ENCODE results near the gene SHE.

SHE gene

GRCh38 chr1:154496383-154496782, 5.8 kb downstream of the SHE start:
- TF ChIP-seq EGR1 (IDR thresholded peaks at IDR 0.05) (no peak), TEAD4 (IDR thresholded peaks at IDR 0.05) (no peak), REST (IDR thresholded peaks at IDR 0.05; ENCODE audit: low read depth) (no peak), EP300 (IDR thresholded peaks at IDR 0.05; ENCODE audit: borderline replicate concordance) (no peak), ZBTB7A (IDR thresholded peaks at IDR 0.05; ENCODE audit: low read depth) (no peak), TCF12 (IDR thresholded peaks at IDR 0.05; ENCODE audit: low read depth) (no peak), USF1 (IDR thresholded peaks at IDR 0.05) (no peak)

GRCh38 chr1:154495496-154496273, 6.5 kb downstream of the SHE start:
- no peak for TF ChIP-seq TAF1 (IDR thresholded peaks at IDR 0.05; ENCODE audit: low read depth)
- TF ChIP-seq NFIC (IDR thresholded peaks at IDR 0.05): no peak
- TF ChIP-seq TEAD4 (IDR thresholded peaks at IDR 0.05): no peak
- no peak for TF ChIP-seq CREB1 (IDR thresholded peaks at IDR 0.05; ENCODE audit: low read depth)
- no peak for TF ChIP-seq EGR1 (IDR thresholded peaks at IDR 0.05)
- TF ChIP-seq EP300 (IDR thresholded peaks at IDR 0.05; ENCODE audit: borderline replicate concordance): no peak
- TF ChIP-seq RAD21 (IDR thresholded peaks at IDR 0.05; ENCODE audit: low read depth): no peak
- no peak for TF ChIP-seq REST (IDR thresholded peaks at IDR 0.05; ENCODE audit: low read depth)
- TF ChIP-seq USF1 (IDR thresholded peaks at IDR 0.05): no peak
- TF ChIP-seq ZBTB7A (IDR thresholded peaks at IDR 0.05; ENCODE audit: low read depth): no peak
- TF ChIP-seq TCF12 (IDR thresholded peaks at IDR 0.05; ENCODE audit: low read depth): no peak
- TF ChIP-seq CEBPB (IDR thresholded peaks at IDR 0.05): no peak
- TF ChIP-seq YY1 (IDR thresholded peaks at IDR 0.05; ENCODE audit: low read depth): no peak
- TF ChIP-seq MAX (IDR thresholded peaks at IDR 0.05): no peak
- no peak for TF ChIP-seq FOXM1 (IDR thresholded peaks at IDR 0.05; ENCODE audit: borderline replicate concordance, low read depth)

GRCh38 chr1:154493276-154493675, 8.9 kb downstream of the SHE start:
- TF ChIP-seq REST (IDR thresholded peaks at IDR 0.05; ENCODE audit: low read depth): no peak
- TF ChIP-seq YY1 (IDR thresholded peaks at IDR 0.05; ENCODE audit: low read depth): no peak

GRCh38 chr1:154492115-154492514, 10.1 kb downstream of the SHE start:
- TF ChIP-seq CEBPB (IDR thresholded peaks at IDR 0.05) (no peak), EP300 (IDR thresholded peaks at IDR 0.05; ENCODE audit: borderline replicate concordance) (no peak), TEAD4 (IDR thresholded peaks at IDR 0.05) (no peak), TAF1 (IDR thresholded peaks at IDR 0.05; ENCODE audit: low read depth) (no peak)

GRCh38 chr1:154490317-154490716, 11.9 kb downstream of the SHE start:
- TF ChIP-seq TCF12 (IDR thresholded peaks at IDR 0.05; ENCODE audit: low read depth): no peak
- TF ChIP-seq YY1 (IDR thresholded peaks at IDR 0.05; ENCODE audit: low read depth): no peak

Data from Ishikawa (cell line).